HG03159 (cell line): ENCODE data around the gene TTLL7.

Experiments used
- ATAC-seq: cut with Tn5 transposase; IDR thresholded peaks from one replicate; pipeline ENCODE4 v1.9.1; 2021; ENCODE audit warnings: mild to moderate bottlenecking, moderate library complexity; ENCODE audit not compliant: unreplicated experiment

The TTLL7 gene

GRCh38 chr1:83827741-83828140 lies 171.2 kb downstream of the TTLL7 start:
- no peak for ATAC-seq

DNA sequence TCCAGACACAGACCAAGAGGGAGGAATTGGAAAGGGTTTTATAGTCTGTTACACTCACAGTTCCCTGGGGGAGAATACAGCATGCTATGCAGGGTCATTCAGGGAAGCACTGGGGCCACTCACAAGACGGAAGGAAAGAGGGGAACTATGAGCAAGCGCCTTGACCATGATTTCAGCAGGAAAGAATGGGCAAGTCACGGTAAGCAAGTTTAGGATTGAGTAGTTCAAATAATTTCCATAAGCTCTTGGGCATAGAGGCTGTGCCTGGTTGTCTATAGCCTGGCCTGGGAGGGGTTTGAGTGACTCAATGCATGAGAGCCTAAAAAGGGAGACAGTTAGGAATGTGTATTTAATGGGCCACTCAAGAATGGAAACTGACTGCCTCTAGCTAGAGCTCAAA lies 176.7 kb downstream of the TTLL7 start:
- ATAC-seq: no peak

- ATAC-seq: no peak
Observed at GRCh38 chr1:83819436-83819835, 179.5 kb downstream of the TTLL7 start.

DNA sequence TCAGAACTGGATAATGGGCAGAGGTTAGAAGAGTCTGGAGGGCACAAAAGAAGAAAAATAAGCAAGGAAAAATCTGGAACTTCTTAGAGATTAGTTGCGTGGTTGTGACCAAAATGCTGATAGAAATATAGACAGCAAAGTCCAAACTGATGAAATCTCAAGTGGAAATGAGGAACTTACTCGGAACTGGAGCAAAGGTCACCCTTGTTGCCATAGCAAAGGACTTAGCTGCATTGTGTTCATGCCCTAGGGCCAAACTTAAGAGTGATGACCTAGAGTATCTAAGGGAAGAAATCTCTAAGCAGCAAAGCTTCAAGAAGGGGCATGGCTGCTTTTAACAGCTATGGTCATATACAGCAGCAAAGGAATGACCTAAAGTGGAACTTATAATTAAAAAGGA lies 180.0 kb downstream of the TTLL7 start:
- no peak for ATAC-seq

DNA sequence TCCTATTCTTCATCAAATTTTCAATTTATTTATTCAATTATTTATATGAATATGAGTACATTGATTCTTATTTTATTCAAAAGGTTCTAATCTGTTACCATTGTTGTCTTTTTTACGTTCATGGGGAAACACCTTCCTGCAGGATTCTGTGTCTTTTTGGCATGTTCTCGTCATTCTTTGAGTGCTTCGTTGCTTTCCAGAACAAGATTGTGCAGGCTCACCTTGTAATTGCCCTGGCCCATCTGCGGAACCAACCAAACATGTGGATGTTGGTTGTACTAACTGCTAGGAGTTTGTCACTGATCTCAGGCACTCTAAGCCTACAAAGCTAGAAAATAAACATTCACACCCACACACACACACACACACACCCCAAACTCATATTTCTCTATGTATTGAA lies 182.1 kb downstream of the TTLL7 start:
- no peak for ATAC-seq

DNA sequence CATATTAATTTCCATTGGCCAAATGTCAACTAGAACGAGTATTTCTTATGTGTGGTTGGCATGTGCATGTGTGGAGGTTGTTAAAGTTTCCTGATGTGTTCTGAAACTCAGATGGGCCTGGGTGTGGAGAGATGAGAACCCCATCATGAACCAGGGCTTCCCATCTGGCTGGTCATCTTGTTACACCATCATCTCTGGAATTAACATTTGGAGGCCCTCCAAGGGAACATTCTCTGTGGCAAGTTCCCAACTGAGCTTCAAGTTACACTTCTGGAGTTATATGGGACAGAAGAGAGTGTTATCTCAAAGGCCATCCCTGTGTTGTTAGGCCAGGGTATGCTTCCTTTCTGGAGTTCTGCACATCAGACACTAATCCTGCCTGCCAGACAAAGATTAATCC lies 183.6 kb downstream of the TTLL7 start:
- ATAC-seq: no peak
